ENCODE data around the gene PODNL1. TPM values are rescaled to one million over a fixed set of nuclear protein-coding genes. Genes with fewer than 3 reads are reported as not detected.

Gene PODNL1
- total and polyA plus RNA-seq, 10 of the 15 experiments (the other 5 are each of a cell fraction or from before 2014, with no cell fraction given), result 0.04 to 0.44 TPM; not detected in 8

DNA sequence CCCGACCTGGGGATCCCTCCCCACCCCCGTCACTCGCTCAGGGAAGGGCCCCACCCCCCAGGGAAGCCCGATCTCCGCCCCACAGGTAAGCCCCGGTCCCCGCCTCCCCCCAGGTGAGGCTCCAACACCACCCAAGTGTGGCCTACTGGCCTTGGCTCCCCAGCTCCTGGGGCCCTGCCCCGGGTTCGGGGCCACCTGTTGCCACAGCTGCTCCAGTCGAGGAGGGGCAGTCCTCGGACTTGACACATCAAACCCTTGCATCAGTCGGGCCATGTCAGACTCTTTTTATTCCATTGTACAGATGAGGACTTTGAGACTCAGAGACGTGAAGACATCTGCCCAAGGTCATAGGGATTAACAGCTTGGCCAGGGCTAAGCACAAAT, 31.7 kb downstream of the PODNL1 start (continued):
- TF ChIP-seq, protein P1, sequence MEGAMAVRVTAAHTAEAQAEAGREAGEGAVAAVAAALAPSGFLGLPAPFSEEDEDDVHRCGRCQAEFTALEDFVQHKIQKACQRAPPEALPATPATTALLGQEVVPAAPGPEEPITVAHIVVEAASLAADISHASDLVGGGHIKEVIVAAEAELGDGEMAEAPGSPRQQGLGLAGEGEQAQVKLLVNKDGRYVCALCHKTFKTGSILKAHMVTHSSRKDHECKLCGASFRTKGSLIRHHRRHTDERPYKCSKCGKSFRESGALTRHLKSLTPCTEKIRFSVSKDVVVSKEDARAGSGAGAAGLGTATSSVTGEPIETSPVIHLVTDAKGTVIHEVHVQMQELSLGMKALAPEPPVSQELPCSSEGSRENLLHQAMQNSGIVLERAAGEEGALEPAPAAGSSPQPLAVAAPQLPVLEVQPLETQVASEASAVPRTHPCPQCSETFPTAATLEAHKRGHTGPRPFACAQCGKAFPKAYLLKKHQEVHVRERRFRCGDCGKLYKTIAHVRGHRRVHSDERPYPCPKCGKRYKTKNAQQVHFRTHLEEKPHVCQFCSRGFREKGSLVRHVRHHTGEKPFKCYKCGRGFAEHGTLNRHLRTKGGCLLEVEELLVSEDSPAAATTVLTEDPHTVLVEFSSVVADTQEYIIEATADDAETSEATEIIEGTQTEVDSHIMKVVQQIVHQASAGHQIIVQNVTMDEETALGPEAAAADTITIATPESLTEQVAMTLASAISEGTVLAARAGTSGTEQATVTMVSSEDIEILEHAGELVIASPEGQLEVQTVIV (IDR thresholded peaks at IDR 0.05; ENCODE audit: borderline replicate concordance, partially characterized antibody), result no peak
- TF ChIP-seq, protein P2, sequence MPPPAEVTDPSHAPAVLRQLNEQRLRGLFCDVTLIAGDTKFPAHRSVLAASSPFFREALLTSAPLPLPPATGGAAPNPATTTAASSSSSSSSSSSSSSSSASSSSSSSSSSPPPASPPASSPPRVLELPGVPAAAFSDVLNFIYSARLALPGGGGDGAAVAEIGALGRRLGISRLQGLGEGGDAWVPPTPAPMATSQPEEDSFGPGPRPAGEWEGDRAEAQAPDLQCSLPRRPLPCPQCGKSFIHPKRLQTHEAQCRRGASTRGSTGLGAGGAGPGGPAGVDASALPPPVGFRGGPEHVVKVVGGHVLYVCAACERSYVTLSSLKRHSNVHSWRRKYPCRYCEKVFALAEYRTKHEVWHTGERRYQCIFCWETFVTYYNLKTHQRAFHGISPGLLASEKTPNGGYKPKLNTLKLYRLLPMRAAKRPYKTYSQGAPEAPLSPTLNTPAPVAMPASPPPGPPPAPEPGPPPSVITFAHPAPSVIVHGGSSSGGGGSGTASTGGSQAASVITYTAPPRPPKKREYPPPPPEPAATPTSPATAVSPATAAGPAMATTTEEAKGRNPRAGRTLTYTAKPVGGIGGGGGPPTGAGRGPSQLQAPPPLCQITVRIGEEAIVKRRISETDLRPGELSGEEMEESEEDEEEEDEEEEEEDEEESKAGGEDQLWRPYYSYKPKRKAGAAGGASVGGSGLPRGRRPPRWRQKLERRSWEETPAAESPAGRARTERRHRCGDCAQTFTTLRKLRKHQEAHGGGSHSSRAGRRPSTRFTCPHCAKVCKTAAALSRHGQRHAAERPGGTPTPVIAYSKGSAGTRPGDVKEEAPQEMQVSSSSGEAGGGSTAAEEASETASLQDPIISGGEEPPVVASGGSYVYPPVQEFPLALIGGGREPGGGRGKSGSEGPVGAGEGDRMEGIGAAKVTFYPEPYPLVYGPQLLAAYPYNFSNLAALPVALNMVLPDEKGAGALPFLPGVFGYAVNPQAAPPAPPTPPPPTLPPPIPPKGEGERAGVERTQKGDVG (CRISPR knock-in tag; IDR thresholded peaks at IDR 0.05), result no peak
- TF ChIP-seq, protein P3, sequence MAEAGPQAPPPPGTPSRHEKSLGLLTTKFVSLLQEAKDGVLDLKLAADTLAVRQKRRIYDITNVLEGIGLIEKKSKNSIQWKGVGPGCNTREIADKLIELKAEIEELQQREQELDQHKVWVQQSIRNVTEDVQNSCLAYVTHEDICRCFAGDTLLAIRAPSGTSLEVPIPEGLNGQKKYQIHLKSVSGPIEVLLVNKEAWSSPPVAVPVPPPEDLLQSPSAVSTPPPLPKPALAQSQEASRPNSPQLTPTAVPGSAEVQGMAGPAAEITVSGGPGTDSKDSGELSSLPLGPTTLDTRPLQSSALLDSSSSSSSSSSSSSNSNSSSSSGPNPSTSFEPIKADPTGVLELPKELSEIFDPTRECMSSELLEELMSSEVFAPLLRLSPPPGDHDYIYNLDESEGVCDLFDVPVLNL (IDR thresholded peaks at IDR 0.05; ENCODE audit: low read depth, low read length), result no peak
- TF ChIP-seq SMAD5 (IDR thresholded peaks at IDR 0.05; ENCODE audit: low read depth) (no peak), STAT1 (conservative IDR thresholded peaks at IDR 0.05) (no peak), ZNF207 (IDR thresholded peaks at IDR 0.05; ENCODE audit: borderline replicate concordance) (no peak), ASH2L (IDR thresholded peaks at IDR 0.05; ENCODE audit: borderline replicate concordance, low read depth) (no peak)
